Esophagus muscularis mucosa (tissue), 4 donors: ENCODE measurements around the gene DCLRE1B. TPM values are rescaled to one million over a fixed set of nuclear protein-coding genes. Genes with fewer than 3 reads are reported as not detected.
A peak's percentile ranks its signal among the peaks of the same experiment; 100 is the strongest.

Experiments
- DNase-seq: peaks from one replicate; pipeline ENCODE4 v3.0.0-alpha.2; 2017; ENCODE audit errors: extremely low spot score
- H3K27ac ChIP-seq, 4 donors: fragments of 200-600 bp; sonication (generic); replicated peaks in 1 of 4; 1 replicate in 3 of 4; 2 replicates in 1 of 4; pipeline ENCODE4 v1.5.1; 2016 to 2019; ENCODE audit warnings: mild to moderate bottlenecking in 1 of 4
- H3K27me3 ChIP-seq, 4 donors: fragments of 200-600 bp; sonication (generic); one replicate each; pipeline versions ENCODE4 v1.5.1 to v1.6.0; 2016 to 2019
- H3K36me3 ChIP-seq, 4 donors: fragments of 200-600 bp; sonication (generic); one replicate each; pipeline ENCODE4 v1.5.1; 2016 to 2019
- H3K4me1 ChIP-seq, 4 donors: fragments of 200-600 bp; sonication (generic); one replicate each; pipeline ENCODE4 v1.5.1; 2016 to 2019
- H3K4me3 ChIP-seq, 4 donors: fragments of 200-600 bp; sonication (generic); 1 replicate in 2 of 4; 2 replicates in 2 of 4; pipeline ENCODE4 v1.5.1; 2016 to 2019; ENCODE audit warnings: mild to moderate bottlenecking in 4 of 4, moderate library complexity in 1 of 4
- H3K9me3 ChIP-seq, 4 donors: fragments of 200-600 bp; sonication (generic); 1 replicate in 3 of 4; 2 replicates in 1 of 4; pipeline ENCODE4 v1.5.1; 2016 to 2019
- EP300 ChIP-seq: sonication (generic); formaldehyde crosslinking; IDR thresholded peaks from one replicate; pipeline ENCODE4 v1.6.1; 2017; ENCODE audit warnings: antibody characterized with exemption
- POLR2A ChIP-seq: fragments of 450-650 bp; IDR thresholded peaks from one replicate; pipeline ENCODE4 v1.6.1; 2017; ENCODE audit warnings: antibody characterized with exemption, moderate library complexity, mild to moderate bottlenecking, low read depth
- POLR2AphosphoS5 ChIP-seq, 2 donors: sonication (generic); formaldehyde crosslinking; IDR thresholded peaks; one replicate each; pipeline ENCODE4 v1.6.1; 2017; ENCODE audit warnings: antibody characterized with exemption in 2 of 2
- WGBS: methylation state at CpG from one replicate; pipeline ENCODE4 v1.1.5; 2018; 5-methylcytosine and 5-hydroxymethylcytosine counted together
- intact Hi-C: fragments of 100-400 bp; cut with DNase I; formaldehyde crosslinking; loops from one replicate; pipeline ENCODE4 v1.15.1; 2023
- total RNA-seq, 4 donors: library from RNA; depleted of rRNA; stranded (reverse); fragments of >200 nt; gene quantifications; one replicate each; pipeline versions ENCODE4 v1.1.0 to v1.2.1, GENCODE V29; 2016
- TF ChIP-seq, protein P1 (sequence below), 3 experiments: fragments of 200-600 bp in 2 of 3; fragments of 450-650 bp in 1 of 3; sonication (generic) in 2 of 3; IDR thresholded peaks; one replicate each; pipeline ENCODE4 v1.5.1; 2017 to 2019; ENCODE audit warnings: antibody characterized with exemption in 3 of 3, mild to moderate bottlenecking in 2 of 3, moderate library complexity in 1 of 3

Gene DCLRE1B
- total RNA-seq, 4 donors from 2014 or later = 4.2 to 8.8 (median 5.5) TPM

DNA sequence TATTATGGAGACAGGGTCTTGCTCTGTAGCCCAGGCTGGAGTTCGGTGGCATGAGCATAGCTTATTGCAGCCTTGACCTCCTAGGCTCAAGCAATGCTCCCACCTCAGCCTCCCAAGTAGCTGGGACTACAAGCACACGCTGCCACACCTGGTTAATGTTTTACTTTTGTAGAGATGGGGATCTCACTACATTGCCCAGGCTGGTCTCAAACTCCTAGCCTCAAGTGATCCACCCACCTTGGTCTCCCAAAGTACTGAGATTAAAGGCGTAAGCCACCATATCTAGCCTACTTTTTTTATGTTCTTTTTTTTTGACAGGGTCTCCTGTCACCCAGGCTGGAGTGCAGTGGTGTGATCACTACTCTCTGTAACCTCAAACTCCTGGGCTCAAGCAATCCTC, 11.9 kb upstream of the DCLRE1B start:
- H3K4me3 ChIP-seq = no peak overlapping the region
- H3K9me3 ChIP-seq = no peaks in the 10 kb centered on the region
- 91% methylated on average over 3 of the region's 3 CpGs for WGBS
- H3K36me3 ChIP-seq = peaks cover 21 to 47% (median 39%) of the 10 kb centered on the region in 4 donors
- no peaks in the 10 kb centered on the region for H3K27me3 ChIP-seq
- intact Hi-C loops = no loop called here
- H3K27ac ChIP-seq = no peak overlapping the region
- peaks cover 0 to 2% (median 0%) of the 10 kb centered on the region in 4 donors for H3K4me1 ChIP-seq
- TF ChIP-seq POLR2AphosphoS5 (IDR thresholded peaks at IDR 0.05) = no peak
- no peak for TF ChIP-seq EP300
- TF ChIP-seq, protein P1, sequence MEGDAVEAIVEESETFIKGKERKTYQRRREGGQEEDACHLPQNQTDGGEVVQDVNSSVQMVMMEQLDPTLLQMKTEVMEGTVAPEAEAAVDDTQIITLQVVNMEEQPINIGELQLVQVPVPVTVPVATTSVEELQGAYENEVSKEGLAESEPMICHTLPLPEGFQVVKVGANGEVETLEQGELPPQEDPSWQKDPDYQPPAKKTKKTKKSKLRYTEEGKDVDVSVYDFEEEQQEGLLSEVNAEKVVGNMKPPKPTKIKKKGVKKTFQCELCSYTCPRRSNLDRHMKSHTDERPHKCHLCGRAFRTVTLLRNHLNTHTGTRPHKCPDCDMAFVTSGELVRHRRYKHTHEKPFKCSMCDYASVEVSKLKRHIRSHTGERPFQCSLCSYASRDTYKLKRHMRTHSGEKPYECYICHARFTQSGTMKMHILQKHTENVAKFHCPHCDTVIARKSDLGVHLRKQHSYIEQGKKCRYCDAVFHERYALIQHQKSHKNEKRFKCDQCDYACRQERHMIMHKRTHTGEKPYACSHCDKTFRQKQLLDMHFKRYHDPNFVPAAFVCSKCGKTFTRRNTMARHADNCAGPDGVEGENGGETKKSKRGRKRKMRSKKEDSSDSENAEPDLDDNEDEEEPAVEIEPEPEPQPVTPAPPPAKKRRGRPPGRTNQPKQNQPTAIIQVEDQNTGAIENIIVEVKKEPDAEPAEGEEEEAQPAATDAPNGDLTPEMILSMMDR (IDR thresholded peaks at IDR 0.05) = no peak
- TF ChIP-seq POLR2A = no peak
- no peak for DNase-seq

DNA sequence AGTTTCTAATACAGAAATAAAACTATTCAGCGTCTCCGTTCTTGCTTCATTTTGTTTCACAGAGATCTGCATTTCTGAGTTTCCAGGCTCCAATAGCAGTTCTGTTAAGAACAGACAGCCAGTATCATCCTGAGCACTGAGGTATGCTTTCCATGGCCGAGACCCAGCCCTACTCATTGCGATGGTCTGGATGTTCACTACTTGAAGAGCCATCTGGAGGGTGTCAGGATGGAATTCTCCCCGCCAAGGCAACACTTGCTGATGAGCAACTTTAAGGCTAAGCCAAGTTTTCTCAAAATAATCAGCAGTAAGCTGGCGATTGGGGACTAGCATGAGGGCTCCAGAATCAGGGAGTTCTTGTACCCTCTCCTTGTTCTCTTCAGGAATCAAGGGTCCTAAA, 10.0 kb upstream of the DCLRE1B start:
- DNase-seq = no peak
- H3K36me3 ChIP-seq = peaks cover 25 to 65% (median 54%) of the 10 kb centered on the region in 4 donors
- 67% methylated on average over 6 of the region's 6 CpGs for WGBS

DNA sequence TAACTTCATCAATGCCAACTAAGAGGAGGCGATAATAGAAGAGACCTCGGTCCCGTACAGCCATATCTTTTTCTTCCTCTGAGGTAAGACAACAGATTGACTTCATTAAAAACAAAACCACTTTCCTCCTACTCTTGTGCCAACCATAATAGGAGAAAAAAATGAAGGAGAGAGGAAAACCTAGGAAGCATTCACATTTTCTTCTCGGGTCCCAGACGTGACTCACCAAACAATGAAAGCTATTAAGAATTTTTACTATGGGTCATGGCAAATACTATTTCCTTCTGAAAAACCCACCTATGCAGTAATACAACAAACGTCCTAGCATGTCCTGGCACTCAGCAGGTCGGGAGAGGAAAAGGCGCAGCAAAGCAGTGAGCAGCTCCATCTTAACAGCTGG, 9.2 kb upstream of the DCLRE1B start:
- Histone ChIP-seq H3K4me3 (no peak overlapping the region), H3K27me3 (no peaks in the 10 kb centered on the region), H3K9me3 (no peaks in the 10 kb centered on the region), H3K4me1 (peaks cover 0 to 6% (median 2%) of the 10 kb centered on the region in 4 donors), H3K36me3 (peaks cover 25 to 73% (median 63%) of the 10 kb centered on the region in 4 donors), H3K27ac (no peak overlapping the region)
- intact Hi-C loops = no loop called here
- WGBS = 88% methylated on average over 8 of the region's 8 CpGs
- TF ChIP-seq EP300 (no peak), POLR2AphosphoS5 (IDR thresholded peaks at IDR 0.05) (no peak), POLR2A (no peak)
- TF ChIP-seq, protein P1 (IDR thresholded peaks at IDR 0.05) = no peak
- DNase-seq = no peak

More for the DNA sequence above, 10.0 kb upstream of the DCLRE1B start:
- Histone ChIP-seq H3K27ac (peak overlapping the region in 1 of 4 donors; percentile 29), H3K9me3 (no peaks in the 10 kb centered on the region), H3K4me1 (peaks cover 0 to 6% (median 2%) of the 10 kb centered on the region in 4 donors), H3K27me3 (no peaks in the 10 kb centered on the region), H3K4me3 (no peak overlapping the region)
- no peak for TF ChIP-seq POLR2A
- no peak for TF ChIP-seq EP300
- no peak for TF ChIP-seq POLR2AphosphoS5 (IDR thresholded peaks at IDR 0.05)
- TF ChIP-seq, protein P1 (IDR thresholded peaks at IDR 0.05) = no peak
- intact Hi-C loops = no loop called here

DNA sequence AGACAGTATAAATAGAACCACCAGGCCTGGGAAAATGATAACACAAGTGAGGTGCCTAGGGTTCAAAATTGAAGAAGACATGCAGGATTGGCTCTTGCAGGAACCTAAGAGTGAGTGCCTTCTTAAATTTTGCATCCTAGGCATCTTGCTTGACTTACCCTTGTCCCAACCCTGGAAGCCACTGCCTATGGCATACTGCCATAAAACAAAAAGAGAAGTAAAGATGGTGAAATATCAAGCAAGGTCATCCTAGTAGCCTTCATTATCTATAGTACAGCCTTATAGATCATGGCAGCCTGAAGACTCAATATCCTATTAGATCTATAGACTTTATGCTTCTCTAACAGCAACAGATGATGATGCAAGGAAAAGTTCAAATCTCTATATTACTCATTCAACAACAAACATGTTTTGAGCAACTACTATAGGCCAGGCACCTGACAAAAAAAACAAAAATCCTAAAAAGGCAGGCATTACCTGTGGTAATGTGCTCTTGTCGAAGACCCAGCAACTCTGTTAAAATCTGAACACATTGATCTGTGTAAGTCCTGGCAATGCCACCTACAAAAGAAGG, 6.8 kb upstream of the DCLRE1B start:
- no peak overlapping the region for H3K4me3 ChIP-seq
- intact Hi-C loops = no loop called here
- TF ChIP-seq, protein P1 (IDR thresholded peaks at IDR 0.05) = no peak
- TF ChIP-seq POLR2A (no peak), POLR2AphosphoS5 (IDR thresholded peaks at IDR 0.05) (no peak), EP300 (no peak)
- no peaks in the 10 kb centered on the region for H3K27me3 ChIP-seq
- H3K9me3 ChIP-seq = no peaks in the 10 kb centered on the region
- no peak for DNase-seq
- H3K4me1 ChIP-seq = peaks cover 5 to 11% (median 7%) of the 10 kb centered on the region in 4 donors
- peaks cover 25 to 86% (median 66%) of the 10 kb centered on the region in 4 donors for H3K36me3 ChIP-seq
- H3K27ac ChIP-seq = no peak overlapping the region
- WGBS = 100% methylated on average over 1 of the region's 1 CpG

DNA sequence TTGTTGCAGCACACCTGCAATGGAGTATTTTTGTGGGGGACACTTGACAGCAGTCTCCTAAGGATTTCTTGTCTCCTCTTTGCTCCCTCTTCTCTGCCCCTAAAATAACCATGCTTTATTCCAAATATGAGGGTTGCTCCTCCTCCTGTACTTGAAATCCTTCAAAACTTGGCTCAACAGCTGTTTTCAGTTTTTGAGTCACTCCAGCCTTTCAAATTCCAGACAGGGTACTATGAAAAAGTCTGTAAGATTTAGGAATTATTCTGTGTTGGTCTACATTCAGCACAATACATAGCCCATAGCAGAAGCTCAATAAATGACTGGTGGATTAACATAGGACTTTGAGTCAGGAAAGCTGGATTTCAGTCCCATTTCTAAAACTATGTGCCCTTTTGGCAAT, 6.0 kb upstream of the DCLRE1B start:
- H3K36me3 ChIP-seq = peaks cover 25 to 80% (median 66%) of the 10 kb centered on the region in 4 donors
- no peak overlapping the region for H3K4me3 ChIP-seq
- intact Hi-C loops = no loop called here
- no peak for DNase-seq
- H3K27ac ChIP-seq = no peak overlapping the region
- no peaks in the 10 kb centered on the region for H3K9me3 ChIP-seq
- peaks cover 13 to 19% (median 15%) of the 10 kb centered on the region in 4 donors for H3K4me1 ChIP-seq
- H3K27me3 ChIP-seq = no peaks in the 10 kb centered on the region
- TF ChIP-seq EP300 (no peak), POLR2AphosphoS5 (IDR thresholded peaks at IDR 0.05) (no peak), POLR2A (no peak)
- TF ChIP-seq, protein P1 (IDR thresholded peaks at IDR 0.05) = no peak
